Stimulated activated CD8-positive, alpha-beta memory T cell treated with anti-CD3 and anti-CD28 coated beads, Interleukin-4, amount 100 ng/mL, for 4 hours (primary cell): ENCODE data around the gene TGFBR3L.

Experiments used
- DNase-seq, 2 donors: peaks; one replicate each; pipeline ENCODE4 v3.0.0-alpha.2; 2020; ENCODE audit warnings: low read depth in 2 of 2, low spot score in 1 of 2

TGFBR3L gene

GRCh38 chr19:7914598-7915045 is at the start of gene TGFBR3L:
TGFBR3L (plus strand) TSS chr19:7914830.
- DNase-seq, result no peak

GRCh38 chr19:7865262-7865911 is 49.2 kb upstream of the TGFBR3L start:
- DNase-seq, result no peak

- no peak for DNase-seq
Measured at GRCh38 chr19:7866399-7867091, 48.1 kb upstream of the TGFBR3L start.

- no peak for DNase-seq
Measured at GRCh38 chr19:7867092-7867844, 47.4 kb upstream of the TGFBR3L start.

GRCh38 chr19:7868326-7868670 is 46.3 kb upstream of the TGFBR3L start:
- no peak for DNase-seq

GRCh38 chr19:7868671-7869452 is 45.8 kb upstream of the TGFBR3L start:
- peak; percentile 47 to 48 for DNase-seq

- peak; percentile 53 to 63 for DNase-seq
Measured at GRCh38 chr19:7869453-7869909, 45.1 kb upstream of the TGFBR3L start.

- DNase-seq, result no peak
Measured at GRCh38 chr19:7869910-7870511, 44.6 kb upstream of the TGFBR3L start.

GRCh38 chr19:7870571-7871436 is 43.8 kb upstream of the TGFBR3L start:
- DNase-seq, result no peak

GRCh38 chr19:7871437-7872305 is 43.0 kb upstream of the TGFBR3L start:
- DNase-seq, result peak; percentile 47 to 56

GRCh38 chr19:7872306-7873204 is 42.1 kb upstream of the TGFBR3L start:
- DNase-seq, result no peak

- no peak for DNase-seq
Measured at GRCh38 chr19:7873304-7874075, 41.1 kb upstream of the TGFBR3L start.

- DNase-seq, result no peak
Measured at GRCh38 chr19:7874076-7874896, 40.3 kb upstream of the TGFBR3L start, which contains the start of gene PRR36. PRR36 (minus strand) TSS chr19:7874390; CDS start chr19:7873689, 701 bp downstream.

- no peak for DNase-seq
Measured at GRCh38 chr19:7874897-7875273, 39.7 kb upstream of the TGFBR3L start.

GRCh38 chr19:7877249-7877836 is 37.3 kb upstream of the TGFBR3L start:
- DNase-seq, result no peak
